ENCODE measurements around the gene GPR50. TPM values are rescaled to one million over a fixed set of nuclear protein-coding genes. Genes with fewer than 3 reads are reported as not detected.

The GPR50 gene
- not detected for total RNA-seq
- polyA plus RNA-seq, result not detected

GRCh38 chrX:151176231-151176750 lies at the start of gene GPR50:
GPR50 (plus strand) TSS chrX:151176584; CDS start chrX:151176722, 138 bp downstream.
- H3K9me3 ChIP-seq (ENCODE audit: control insufficient read depth in 4 of 4, low read length in 3 of 4), result peaks cover 0 to 11% (median under 1%) of the 10 kb centered on the region in 4 donors
- H3K4me1 ChIP-seq (ENCODE audit: control insufficient read depth in 4 of 4, insufficient read depth in 4 of 4, low read length in 3 of 4), result peaks cover 0 to 10% (median 0%) of the 10 kb centered on the region in 4 donors
- peaks cover 0 to 9% (median 1%) of the 10 kb centered on the region in 4 donors for H3K27me3 ChIP-seq (ENCODE audit: control insufficient read depth in 4 of 4, insufficient read depth in 4 of 4, low read length in 3 of 4)
- H3K36me3 ChIP-seq (ENCODE audit: control insufficient read depth in 4 of 4, insufficient read depth in 3 of 4, low read depth in 1 of 4, low read length in 3 of 4), result no peaks in the 10 kb centered on the region
- no peak within 1 kb of the TSS for H3K9ac ChIP-seq (ENCODE audit: low read depth in 1 of 2, low read length in 2 of 2)
- DNase-seq (ENCODE audit: low spot score), result no peak
- H3K27ac ChIP-seq (ENCODE audit: low read depth in 1 of 2, low read length in 2 of 2), result no peak within 1 kb of the TSS
- TF ChIP-seq, protein P1, sequence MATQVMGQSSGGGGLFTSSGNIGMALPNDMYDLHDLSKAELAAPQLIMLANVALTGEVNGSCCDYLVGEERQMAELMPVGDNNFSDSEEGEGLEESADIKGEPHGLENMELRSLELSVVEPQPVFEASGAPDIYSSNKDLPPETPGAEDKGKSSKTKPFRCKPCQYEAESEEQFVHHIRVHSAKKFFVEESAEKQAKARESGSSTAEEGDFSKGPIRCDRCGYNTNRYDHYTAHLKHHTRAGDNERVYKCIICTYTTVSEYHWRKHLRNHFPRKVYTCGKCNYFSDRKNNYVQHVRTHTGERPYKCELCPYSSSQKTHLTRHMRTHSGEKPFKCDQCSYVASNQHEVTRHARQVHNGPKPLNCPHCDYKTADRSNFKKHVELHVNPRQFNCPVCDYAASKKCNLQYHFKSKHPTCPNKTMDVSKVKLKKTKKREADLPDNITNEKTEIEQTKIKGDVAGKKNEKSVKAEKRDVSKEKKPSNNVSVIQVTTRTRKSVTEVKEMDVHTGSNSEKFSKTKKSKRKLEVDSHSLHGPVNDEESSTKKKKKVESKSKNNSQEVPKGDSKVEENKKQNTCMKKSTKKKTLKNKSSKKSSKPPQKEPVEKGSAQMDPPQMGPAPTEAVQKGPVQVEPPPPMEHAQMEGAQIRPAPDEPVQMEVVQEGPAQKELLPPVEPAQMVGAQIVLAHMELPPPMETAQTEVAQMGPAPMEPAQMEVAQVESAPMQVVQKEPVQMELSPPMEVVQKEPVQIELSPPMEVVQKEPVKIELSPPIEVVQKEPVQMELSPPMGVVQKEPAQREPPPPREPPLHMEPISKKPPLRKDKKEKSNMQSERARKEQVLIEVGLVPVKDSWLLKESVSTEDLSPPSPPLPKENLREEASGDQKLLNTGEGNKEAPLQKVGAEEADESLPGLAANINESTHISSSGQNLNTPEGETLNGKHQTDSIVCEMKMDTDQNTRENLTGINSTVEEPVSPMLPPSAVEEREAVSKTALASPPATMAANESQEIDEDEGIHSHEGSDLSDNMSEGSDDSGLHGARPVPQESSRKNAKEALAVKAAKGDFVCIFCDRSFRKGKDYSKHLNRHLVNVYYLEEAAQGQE (IDR thresholded peaks at IDR 0.05), result no peak
- no peak for TF ChIP-seq YY1 (IDR thresholded peaks at IDR 0.05)
- TF ChIP-seq NR2F2 (IDR thresholded peaks at IDR 0.05), result no peak
- TF ChIP-seq, protein P2, sequence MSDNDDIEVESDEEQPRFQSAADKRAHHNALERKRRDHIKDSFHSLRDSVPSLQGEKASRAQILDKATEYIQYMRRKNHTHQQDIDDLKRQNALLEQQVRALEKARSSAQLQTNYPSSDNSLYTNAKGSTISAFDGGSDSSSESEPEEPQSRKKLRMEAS (IDR thresholded peaks at IDR 0.05), result no peak
- TF ChIP-seq HNF4A (conservative IDR thresholded peaks at IDR 0.05), result no peak
- peak within 1 kb of the TSS in 1 of 3 donors; percentile 29 for H3K4me3 ChIP-seq (ENCODE audit: low read depth in 1 of 3, low read length in 3 of 3)
- WGBS, result 57% methylated on average over 11 of the region's 11 CpGs

- no peak for DNase-seq (ENCODE audit: low spot score)
- no peaks in the 10 kb centered on the region for H3K36me3 ChIP-seq (ENCODE audit: control insufficient read depth in 4 of 4, insufficient read depth in 3 of 4, low read depth in 1 of 4, low read length in 3 of 4)
- H3K9me3 ChIP-seq (ENCODE audit: control insufficient read depth in 4 of 4, low read length in 3 of 4), result no peaks in the 10 kb centered on the region
- H3K4me3 ChIP-seq (ENCODE audit: low read depth in 1 of 3, low read length in 3 of 3), result no peak overlapping the region
- H3K4me1 ChIP-seq (ENCODE audit: control insufficient read depth in 4 of 4, insufficient read depth in 4 of 4, low read length in 3 of 4), result no peaks in the 10 kb centered on the region
- TF ChIP-seq HNF4A (conservative IDR thresholded peaks at IDR 0.05), result no peak
- no peak for TF ChIP-seq NR2F2 (IDR thresholded peaks at IDR 0.05)
- TF ChIP-seq RXRA (IDR thresholded peaks at IDR 0.05), result no peak
- TF ChIP-seq JUND (IDR thresholded peaks at IDR 0.05), result no peak
- no peak for TF ChIP-seq ZBTB33 (IDR thresholded peaks at IDR 0.05)
- TF ChIP-seq HNF4G (IDR thresholded peaks at IDR 0.05), result no peak
- TF ChIP-seq, protein P2 (IDR thresholded peaks at IDR 0.05), result no peak
- no peak for TF ChIP-seq CTCF (IDR thresholded peaks at IDR 0.05; ENCODE audit: low read depth, low read length, missing input control)
- no peak for TF ChIP-seq FOXA2 (IDR thresholded peaks at IDR 0.05)
- no peak for TF ChIP-seq TAF1 (conservative IDR thresholded peaks at IDR 0.05)
- no peak for TF ChIP-seq FOXA1 (IDR thresholded peaks at IDR 0.05)
- TF ChIP-seq, protein P1 (IDR thresholded peaks at IDR 0.05), result no peak
- no peak for TF ChIP-seq ATF3 (IDR thresholded peaks at IDR 0.05)
- no peak for TF ChIP-seq GABPA (IDR thresholded peaks at IDR 0.05 in 1 of 2, conservative IDR thresholded peaks at IDR 0.05 in 1 of 2)
- TF ChIP-seq RAD21 (IDR thresholded peaks at IDR 0.05), result no peak
- no peak for TF ChIP-seq EGR1 (IDR thresholded peaks at IDR 0.05; ENCODE audit: low read depth in 2 of 2)
- no peak for TF ChIP-seq YY1 (IDR thresholded peaks at IDR 0.05)
- no peak for TF ChIP-seq SP1 (IDR thresholded peaks at IDR 0.05)
- 84% methylated on average over 2 of the region's 2 CpGs for WGBS
- no peak overlapping the region for H3K9ac ChIP-seq (ENCODE audit: low read depth in 1 of 2, low read length in 2 of 2)
- no peak overlapping the region for H3K27ac ChIP-seq (ENCODE audit: low read depth in 1 of 2, low read length in 2 of 2)
- no peaks in the 10 kb centered on the region for H3K27me3 ChIP-seq (ENCODE audit: control insufficient read depth in 4 of 4, insufficient read depth in 4 of 4, low read length in 3 of 4)
These were observed 43.9 kb upstream of the GPR50 start for GRCh38 chrX:151132531-151132930.
